ENCODE results near the gene DMD.

Gene DMD

GRCh38 chrX:31374786-31375185, 1836.6 kb downstream of the DMD start:
- no peak for DNase-seq

- DNase-seq: no peak
Measured at GRCh38 chrX:31371956-31372355, 1839.4 kb downstream of the DMD start.

GRCh38 chrX:31367816-31368215, 1843.5 kb downstream of the DMD start:
- no peak for DNase-seq

- DNase-seq: no peak
Measured at GRCh38 chrX:31366041-31366440, 1845.3 kb downstream of the DMD start.

- DNase-seq: no peak
Measured at GRCh38 chrX:31356275-31357212, 1854.8 kb downstream of the DMD start.

- DNase-seq: no peak
Measured at GRCh38 chrX:31355206-31355955, 1856.0 kb downstream of the DMD start.

GRCh38 chrX:31353095-31353494, 1858.3 kb downstream of the DMD start:
- no peak for DNase-seq

- DNase-seq: no peak
Measured at GRCh38 chrX:31350808-31351074, 1860.6 kb downstream of the DMD start.

- no peak for DNase-seq
Measured at GRCh38 chrX:31349515-31349914, 1861.8 kb downstream of the DMD start.

- no peak for DNase-seq
Measured at GRCh38 chrX:31340587-31340986, 1870.8 kb downstream of the DMD start.

GRCh38 chrX:31338991-31339350, 1872.4 kb downstream of the DMD start:
- no peak for DNase-seq

- DNase-seq: no peak
Measured at GRCh38 chrX:31337332-31337731, 1874.0 kb downstream of the DMD start.

- DNase-seq: no peak
Measured at GRCh38 chrX:31336419-31336818, 1874.9 kb downstream of the DMD start.

- no peak for DNase-seq
Measured at GRCh38 chrX:31334997-31335396, 1876.4 kb downstream of the DMD start.

GRCh38 chrX:31333165-31333831, 1878.1 kb downstream of the DMD start:
- DNase-seq: no peak

GRCh38 chrX:31331928-31332327, 1879.4 kb downstream of the DMD start:
- DNase-seq: no peak

GRCh38 chrX:31331015-31331414, 1880.3 kb downstream of the DMD start:
- DNase-seq: no peak

GRCh38 chrX:31329298-31329697, 1882.1 kb downstream of the DMD start:
- no peak for DNase-seq

GRCh38 chrX:31323658-31324057, 1887.7 kb downstream of the DMD start:
- no peak for DNase-seq

GRCh38 chrX:31320740-31321139, 1890.6 kb downstream of the DMD start:
- no peak for DNase-seq

- DNase-seq: no peak
Measured at GRCh38 chrX:31319586-31319985, 1891.8 kb downstream of the DMD start.

GRCh38 chrX:31318866-31319265, 1892.5 kb downstream of the DMD start:
- DNase-seq: no peak

All from amygdala (tissue), 56 donors.